Hematopoietic multipotent progenitor cell treated with erythropoietin and hydrocortisone succinate and interleukin-3 and kit ligand, for 17 days (in vitro differentiated cells): ENCODE data around the gene CTSL.
A peak's percentile ranks its signal among the peaks of the same experiment; 100 is the strongest.
"Not testable (repeated sequence)": the region's sequence is repeated elsewhere in the genome, so short reads cannot be mapped to it uniquely, and the experiment has no call there.

ENCODE experiments used
- DNase-seq: peaks from one replicate; pipeline ENCODE4 v3.0.0-alpha.2; 2015; ENCODE audit warnings: low spot score

CTSL gene

DNA sequence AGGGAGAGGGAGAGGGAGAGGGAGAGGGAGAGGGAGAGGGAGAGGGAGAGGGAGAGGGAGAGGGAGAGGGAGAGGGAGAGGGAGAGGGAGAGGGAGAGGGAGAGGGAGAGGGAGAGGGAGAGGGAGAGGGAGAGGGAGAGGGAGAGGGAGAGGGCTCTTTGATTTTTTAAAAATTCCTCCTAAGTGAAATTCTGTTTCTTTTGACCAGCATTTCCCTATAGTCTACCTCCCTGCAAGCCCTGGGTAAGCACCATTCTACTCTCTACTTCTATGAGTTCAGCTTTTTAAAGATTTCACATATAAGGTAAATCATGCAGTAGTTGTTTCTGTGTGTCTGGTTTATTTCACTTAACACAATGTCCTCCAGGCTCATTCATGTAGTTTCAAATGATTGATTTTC, 34.1 kb downstream of the CTSL start:
- not testable (repeated sequence) for DNase-seq

DNA sequence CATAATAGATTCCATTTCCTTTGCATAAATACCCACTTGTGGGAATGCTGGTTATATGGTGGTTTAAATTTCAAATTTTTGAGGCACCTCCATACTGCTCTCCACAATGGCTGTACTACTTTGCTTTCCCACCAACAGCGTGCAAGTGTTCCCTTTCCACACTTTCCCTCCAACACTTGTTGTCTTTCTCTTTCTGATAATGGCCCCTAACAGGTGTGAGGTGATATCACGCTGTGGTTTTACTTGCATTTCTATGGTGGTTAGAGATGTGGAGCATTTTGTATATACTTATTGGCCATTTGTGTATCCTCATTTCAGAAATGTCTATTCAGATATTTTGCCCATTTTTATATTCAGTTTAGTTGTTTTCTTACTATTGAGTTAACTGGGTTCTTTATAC, 34.6 kb downstream of the CTSL start:
- DNase-seq, result no peak

DNA sequence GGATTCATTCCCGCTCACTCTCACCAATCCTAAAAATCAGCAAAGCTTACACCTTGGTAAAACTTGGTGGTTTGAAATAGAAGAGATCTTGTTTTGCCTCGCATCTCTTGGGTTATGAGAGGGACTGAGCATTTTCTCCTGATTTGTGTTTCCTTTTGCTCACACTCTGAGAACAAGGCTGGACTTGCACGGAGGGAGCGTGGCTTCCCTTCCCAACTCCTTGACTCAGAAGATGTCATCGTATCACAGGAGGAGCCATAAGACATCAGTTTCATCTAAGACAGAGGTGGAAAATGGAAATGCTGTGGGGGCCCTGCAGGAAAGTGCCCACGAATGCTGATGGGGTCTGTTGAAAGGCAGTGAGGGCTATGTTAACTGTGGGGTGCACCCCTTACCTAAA, 37.4 kb downstream of the CTSL start:
- DNase-seq, result no peak

DNA sequence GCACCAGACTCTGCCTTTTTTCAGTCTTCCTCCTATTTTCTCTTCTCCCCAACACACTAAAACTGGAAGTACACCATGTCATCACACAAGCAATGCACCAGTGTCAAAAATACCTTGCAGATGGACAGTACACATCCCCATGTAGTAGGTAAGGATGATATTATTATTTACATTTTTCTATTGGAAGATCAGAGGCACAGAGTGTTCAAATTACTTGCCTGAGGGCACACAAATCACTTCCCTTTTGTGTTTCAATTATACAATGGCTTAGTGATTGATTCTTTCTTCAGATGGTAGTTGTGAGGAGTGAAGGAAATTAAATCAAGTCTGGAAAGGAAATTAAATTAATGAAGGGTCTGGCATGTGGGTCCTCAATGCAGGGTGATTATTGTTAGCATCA, 39.6 kb downstream of the CTSL start:
- no peak for DNase-seq

DNA sequence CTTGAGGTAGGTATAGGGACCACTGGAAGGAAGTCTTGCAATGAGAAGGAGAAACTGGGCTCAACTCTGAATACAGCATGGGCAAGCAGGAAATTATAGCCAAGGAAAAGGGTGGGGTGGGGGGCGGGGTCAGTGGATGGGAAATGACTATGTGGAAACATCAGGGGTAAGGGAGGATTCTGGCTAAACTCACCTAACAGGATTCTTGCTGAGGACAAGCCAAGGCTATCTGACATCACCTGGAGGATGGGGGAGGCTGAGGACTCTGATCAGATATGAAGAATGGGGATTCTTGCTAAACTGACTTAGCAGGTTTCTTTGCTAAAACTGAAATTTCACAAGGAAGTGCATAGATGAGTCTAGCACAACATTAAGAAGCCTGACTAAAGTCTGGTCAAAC, 40.8 kb downstream of the CTSL start:
- no peak for DNase-seq

DNA sequence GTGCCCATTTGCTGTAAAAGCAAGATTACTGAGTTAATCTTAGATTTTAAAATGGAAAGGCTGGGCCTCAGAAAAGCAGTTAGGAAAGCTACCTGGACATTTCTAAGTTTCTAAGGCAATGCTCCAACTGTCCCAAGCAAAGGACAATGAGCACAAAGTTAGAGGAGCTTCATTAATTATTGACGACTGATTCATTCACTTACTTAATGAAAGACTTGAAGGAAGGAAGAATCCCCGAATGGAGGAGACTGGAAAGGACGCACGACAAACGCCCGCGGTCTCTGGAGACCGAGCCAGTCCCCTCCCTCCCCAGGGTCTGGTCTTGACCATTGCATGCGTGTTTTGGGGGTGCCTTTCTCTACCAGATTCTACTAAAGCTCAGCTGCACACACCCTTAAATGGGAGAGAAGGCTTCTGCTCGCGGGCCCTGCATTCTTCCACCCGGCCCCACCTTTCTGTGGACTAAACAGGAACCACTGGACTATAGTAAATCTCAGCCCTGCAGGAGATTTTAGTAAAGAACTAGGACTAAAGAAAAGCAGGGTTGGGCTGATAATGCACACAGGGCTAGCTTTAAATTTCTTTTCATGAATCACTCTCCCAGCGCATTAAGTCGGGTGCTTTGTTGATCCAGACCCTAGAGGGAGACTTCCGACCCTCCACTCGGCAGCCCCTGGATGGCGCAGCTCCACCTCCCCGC, 44.8 kb downstream of the CTSL start:
- DNase-seq, result no peak

DNA sequence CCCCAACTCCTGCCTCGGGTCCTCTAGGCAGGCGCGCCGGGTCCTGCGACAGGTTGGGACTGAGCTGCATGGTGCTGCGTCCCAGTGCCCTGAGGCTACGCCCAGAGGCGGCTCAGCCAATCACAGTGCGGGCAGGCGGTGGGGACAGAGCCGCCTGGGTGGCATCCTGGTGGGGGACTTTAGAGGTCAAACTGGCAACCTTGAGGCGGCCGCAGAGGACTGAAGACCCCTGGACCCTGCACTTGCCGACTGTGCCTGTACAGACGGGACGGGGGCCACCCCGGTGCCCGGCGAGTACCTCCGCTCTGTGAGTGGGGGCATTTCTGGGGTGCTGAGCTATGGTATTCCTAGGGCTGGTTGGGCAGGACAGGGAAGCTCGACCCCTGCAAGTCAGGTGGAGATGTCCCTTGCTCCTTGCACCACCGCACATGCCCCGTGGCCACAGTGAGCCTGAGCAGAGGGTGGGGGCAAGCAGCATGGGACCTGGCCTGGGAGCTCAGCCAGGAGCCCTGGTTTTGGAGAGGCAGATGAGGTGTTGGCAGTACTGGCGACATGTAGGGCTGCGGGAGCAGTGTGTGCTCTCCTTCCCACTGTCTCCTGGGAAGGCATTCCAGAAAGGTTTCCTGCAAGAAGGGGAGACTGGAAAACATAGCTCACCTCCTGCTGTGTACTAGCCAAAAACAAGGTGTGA, 45.5 kb downstream of the CTSL start:
- no peak for DNase-seq

DNA sequence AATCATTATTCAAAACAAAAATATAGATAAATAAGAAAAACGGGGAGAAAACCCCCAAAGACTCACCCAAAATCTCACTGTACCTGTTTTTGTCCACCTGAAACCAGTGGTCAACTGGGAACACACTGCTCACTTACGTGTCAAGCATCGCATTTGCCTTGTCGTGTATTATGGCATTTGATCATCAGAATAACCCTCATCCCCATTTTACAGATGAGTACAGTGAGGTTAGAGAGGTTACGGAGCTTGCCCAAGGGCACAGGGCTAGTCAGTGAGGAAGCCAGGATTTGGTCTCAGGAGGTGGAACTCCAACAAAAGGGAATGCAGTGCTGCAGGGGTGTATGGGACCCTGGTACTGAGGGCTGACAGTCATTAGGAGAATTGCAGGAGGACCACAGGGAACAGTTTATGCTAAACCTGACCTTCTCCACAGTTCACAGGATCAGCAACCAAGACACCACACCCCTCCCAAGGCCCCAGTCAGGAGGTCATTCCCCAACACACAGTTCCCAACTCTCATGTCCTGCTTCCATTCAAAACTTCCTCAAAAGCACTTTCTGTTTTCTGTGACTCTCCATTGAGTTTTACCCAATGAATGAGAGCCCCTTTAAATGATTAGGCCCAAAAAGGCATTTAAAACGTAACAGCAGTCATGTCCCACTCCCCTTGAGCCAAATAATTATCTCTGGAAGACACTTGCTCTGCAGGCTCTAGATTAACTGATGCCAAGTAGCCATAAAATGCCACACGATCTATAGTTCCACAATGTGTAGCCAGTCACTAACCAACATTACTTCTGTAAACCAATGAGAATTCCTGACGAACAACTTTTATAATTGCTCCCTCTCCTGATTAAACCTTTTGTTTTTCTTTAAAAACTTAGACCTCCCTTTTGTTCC, 50.8 kb downstream of the CTSL start:
- peak; percentile 81 for DNase-seq

DNA sequence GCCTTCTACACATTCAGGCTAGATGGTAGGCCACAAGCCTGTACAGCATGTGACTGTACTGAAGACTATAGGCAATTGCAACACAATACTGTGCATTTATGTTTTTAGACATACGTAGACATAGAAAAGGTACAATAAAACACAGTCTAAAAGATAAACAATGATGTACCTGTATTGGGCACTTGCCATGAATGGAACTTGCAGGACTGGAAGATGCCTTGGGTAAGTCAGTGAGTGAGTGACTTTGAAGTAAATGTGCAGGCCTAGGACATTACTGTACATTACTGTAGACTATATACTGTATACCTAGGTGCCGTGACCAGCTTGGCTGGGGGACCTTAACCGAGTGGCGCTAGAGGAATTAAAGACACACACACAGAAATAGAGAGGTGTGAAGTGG, 53.1 kb downstream of the CTSL start:
- DNase-seq, result no peak
